HFF-Myc (cell line): ENCODE data around the gene FRRS1.

Experiments used
- DNase-seq: peaks from one replicate; pipeline ENCODE4 v3.0.0-alpha.2; 2011; ENCODE audit warnings: low read depth; ENCODE audit errors: extremely low read depth
- H3K4me3 ChIP-seq: replicated peaks from 2 replicates; pipeline ENCODE4 v1.5.1; 2011; ENCODE audit warnings: low read depth, mild to moderate bottlenecking, control low read depth, low read length
- CTCF ChIP-seq: IDR thresholded peaks from 2 replicates; pipeline ENCODE4 v1.5.1; 2012; ENCODE audit warnings: mild to moderate bottlenecking, low read depth, low read length, control low read depth; ENCODE audit errors: missing control alignments

The FRRS1 gene

GRCh38 chr1:99789715-99790114 is 23.3 kb upstream of the FRRS1 start:
- no peak for TF ChIP-seq CTCF
- DNase-seq, result no peak
- no peak overlapping the region for H3K4me3 ChIP-seq

GRCh38 chr1:99788896-99789295 is 22.5 kb upstream of the FRRS1 start:
- TF ChIP-seq CTCF, result no peak
- no peak for DNase-seq
- H3K4me3 ChIP-seq, result no peak overlapping the region

GRCh38 chr1:99786751-99787501 is 20.5 kb upstream of the FRRS1 start:
- no peak for DNase-seq
- TF ChIP-seq CTCF, result no peak
- no peak overlapping the region for H3K4me3 ChIP-seq

GRCh38 chr1:99784809-99785255 is 18.4 kb upstream of the FRRS1 start:
- H3K4me3 ChIP-seq, result no peak overlapping the region
- DNase-seq, result no peak
- TF ChIP-seq CTCF, result no peak

GRCh38 chr1:99784143-99784542 is 17.7 kb upstream of the FRRS1 start:
- TF ChIP-seq CTCF, result no peak
- DNase-seq, result no peak
- H3K4me3 ChIP-seq, result no peak overlapping the region

- no peak for TF ChIP-seq CTCF
- DNase-seq, result no peak
- no peak overlapping the region for H3K4me3 ChIP-seq
These were observed 16.5 kb upstream of the FRRS1 start for GRCh38 chr1:99782920-99783319.

- no peak overlapping the region for H3K4me3 ChIP-seq
- no peak for DNase-seq
- no peak for TF ChIP-seq CTCF
These were observed 16.0 kb upstream of the FRRS1 start for GRCh38 chr1:99782397-99782796.
